Measurements from ENCODE around the gene DOCK1.

The DOCK1 gene

DNA sequence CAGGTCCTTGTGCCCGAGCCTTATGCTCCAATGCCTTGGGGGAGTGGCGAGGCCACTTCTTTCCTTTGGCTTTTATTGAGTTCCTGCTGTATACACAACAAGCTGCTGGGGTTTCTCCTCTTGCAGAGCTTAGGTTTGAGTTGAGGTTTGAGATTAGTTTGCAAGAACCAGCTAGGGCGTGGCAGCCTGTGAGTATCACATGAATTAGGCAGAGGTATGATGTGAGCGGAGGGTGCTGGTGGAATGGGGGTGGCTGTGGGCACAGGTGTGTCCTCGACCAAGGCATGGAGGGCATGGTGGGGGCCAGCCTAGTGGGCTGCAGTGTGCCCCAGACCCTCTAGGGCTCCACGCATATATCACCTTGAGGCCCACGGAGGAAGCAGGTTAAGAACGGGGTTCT, 123.3 kb downstream of the DOCK1 start:
- no peak for TF ChIP-seq CTCF (IDR thresholded peaks at IDR 0.05; ENCODE audit: extremely low read depth, missing control alignments)
- no peak for DNase-seq (ENCODE audit: low spot score)

GRCh38 chr10:127029061-127029460, 123.8 kb downstream of the DOCK1 start:
- no peak for TF ChIP-seq CTCF (IDR thresholded peaks at IDR 0.05; ENCODE audit: extremely low read depth, missing control alignments)
- no peak for DNase-seq (ENCODE audit: low spot score)

GRCh38 chr10:127033216-127034033, 128.2 kb downstream of the DOCK1 start:
- TF ChIP-seq CTCF (IDR thresholded peaks at IDR 0.05; ENCODE audit: extremely low read depth, missing control alignments), result no peak
- no peak for DNase-seq (ENCODE audit: low spot score)

- no peak for TF ChIP-seq CTCF (IDR thresholded peaks at IDR 0.05; ENCODE audit: extremely low read depth, missing control alignments)
- no peak for DNase-seq (ENCODE audit: low spot score)
Observed at GRCh38 chr10:127034034-127034633, 128.9 kb downstream of the DOCK1 start.

GRCh38 chr10:127034790-127035189, 129.6 kb downstream of the DOCK1 start:
- no peak for TF ChIP-seq CTCF (IDR thresholded peaks at IDR 0.05; ENCODE audit: extremely low read depth, missing control alignments)
- DNase-seq (ENCODE audit: low spot score), result no peak

DNA sequence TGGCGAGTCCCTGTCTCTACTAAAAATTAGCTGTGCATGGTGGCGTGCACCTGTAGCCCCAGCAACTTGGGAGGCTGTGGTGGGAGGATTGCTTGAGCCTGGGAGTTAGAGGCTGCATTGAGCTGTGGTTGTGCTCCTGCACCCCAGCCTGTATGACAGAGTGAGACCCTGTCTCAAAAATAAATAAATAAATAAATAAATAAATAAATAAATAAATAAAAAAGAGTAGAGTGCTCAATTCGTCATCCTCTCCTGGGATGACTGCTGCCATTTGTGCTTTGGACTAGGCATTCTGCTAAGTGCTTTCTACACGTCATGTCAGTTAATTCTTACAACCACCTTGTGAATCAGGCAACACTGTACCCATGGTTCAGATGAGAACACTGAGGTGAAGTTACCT, 130.6 kb downstream of the DOCK1 start:
- no peak for DNase-seq (ENCODE audit: low spot score)
- TF ChIP-seq CTCF (IDR thresholded peaks at IDR 0.05; ENCODE audit: extremely low read depth, missing control alignments), result no peak

DNA sequence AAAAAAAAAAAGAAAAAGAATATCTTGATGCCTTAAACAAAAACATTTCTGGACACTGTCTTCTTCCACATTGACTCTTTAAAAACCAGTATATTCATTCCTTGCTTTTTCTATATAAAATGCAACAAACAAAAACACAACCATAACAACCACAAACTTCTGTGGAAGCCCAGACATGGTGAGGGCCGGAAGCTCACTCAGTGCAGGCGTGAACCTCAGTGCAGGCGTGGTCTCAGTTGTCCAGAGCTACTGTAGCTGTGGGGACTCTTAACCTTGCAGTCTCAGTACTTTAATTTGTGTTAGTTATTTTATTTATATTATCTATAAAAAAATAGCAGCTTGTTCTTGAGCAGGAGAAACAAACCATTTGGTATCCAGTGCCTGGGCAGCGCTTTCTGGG, 131.8 kb downstream of the DOCK1 start:
- TF ChIP-seq CTCF (IDR thresholded peaks at IDR 0.05; ENCODE audit: extremely low read depth, missing control alignments), result no peak
- DNase-seq (ENCODE audit: low spot score), result no peak
